Gastroesophageal sphincter (tissue), 4 donors: ENCODE data around the gene FADS3. TPM values are rescaled to one million over a fixed set of nuclear protein-coding genes. Genes with fewer than 3 reads are reported as not detected.
A peak's percentile ranks its signal among the peaks of the same experiment; 100 is the strongest.

ENCODE experiments used
- ATAC-seq: fragments of 150-250 bp; one replicate; pipeline ENCODE4 v1.9.1; 2016; ENCODE audit warnings: mild to moderate bottlenecking, moderate library complexity
- H3K27ac ChIP-seq, 4 donors: fragments of 200-600 bp; sonication (generic) in 3 of 4; 1 replicate in 3 of 4; 2 replicates in 1 of 4; pipeline ENCODE4 v1.5.1; 2016 to 2019
- H3K27me3 ChIP-seq: fragments of 200-600 bp; sonication (generic); one replicate; pipeline ENCODE4 v1.5.1; 2019
- H3K36me3 ChIP-seq, 2 donors: fragments of 200-600 bp; sonication (generic); one replicate each; pipeline ENCODE4 v1.5.1; 2019; ENCODE audit warnings: control low read depth in 1 of 2
- H3K4me1 ChIP-seq, 3 donors: fragments of 200-600 bp; sonication (generic); 1 replicate in 2 of 3; 2 replicates in 1 of 3; pipeline ENCODE4 v1.5.1; 2016 to 2019; ENCODE audit warnings: control low read depth in 2 of 3
- H3K4me3 ChIP-seq, 2 donors: fragments of 200-600 bp; sonication (generic); one replicate each; pipeline ENCODE4 v1.5.1; 2019; ENCODE audit warnings: mild to moderate bottlenecking in 1 of 2, moderate library complexity in 1 of 2
- H3K9me3 ChIP-seq, 3 donors: fragments of 200-600 bp; sonication (generic); one replicate each; pipeline ENCODE4 v1.5.1; 2017 to 2019; ENCODE audit warnings: control low read depth in 2 of 3
- EP300 ChIP-seq: sonication (generic); formaldehyde crosslinking; IDR thresholded peaks from one replicate; pipeline ENCODE4 v1.6.1; 2017; ENCODE audit warnings: antibody characterized with exemption, mild to moderate bottlenecking
- POLR2A ChIP-seq, 2 donors: fragments of 450-650 bp; IDR thresholded peaks; one replicate each; pipeline ENCODE4 v1.6.1; 2017; ENCODE audit warnings: antibody characterized with exemption in 2 of 2, mild to moderate bottlenecking in 2 of 2, moderate library complexity in 1 of 2
- POLR2AphosphoS5 ChIP-seq: sonication (generic); formaldehyde crosslinking; IDR thresholded peaks from one replicate; pipeline ENCODE4 v1.6.1; 2017; ENCODE audit warnings: antibody characterized with exemption
- WGBS, 2 donors: methylation state at CpG; one replicate each; pipeline ENCODE4 v1.1.5; 2018; ENCODE audit warnings: low coverage in 1 of 2; 5-methylcytosine and 5-hydroxymethylcytosine counted together
- total RNA-seq, 4 donors: library from RNA; depleted of rRNA; stranded (reverse); fragments of >200 nt; gene quantifications; one replicate each; pipeline ENCODE4 v1.1.0, GENCODE V29; 2016
- TF ChIP-seq, protein P1 (sequence below), 4 experiments: fragments of 200-600 bp in 2 of 4; fragments of 450-650 bp in 2 of 4; sonication (generic) in 1 of 4; IDR thresholded peaks; one replicate each; pipeline ENCODE4 v1.5.1; 2017 to 2019; ENCODE audit warnings: antibody characterized with exemption in 4 of 4, mild to moderate bottlenecking in 2 of 4, moderate library complexity in 2 of 4

Gene FADS3
- total RNA-seq, 4 donors from 2014 or later: 41.6 to 81.6 (median 60.5) TPM

DNA sequence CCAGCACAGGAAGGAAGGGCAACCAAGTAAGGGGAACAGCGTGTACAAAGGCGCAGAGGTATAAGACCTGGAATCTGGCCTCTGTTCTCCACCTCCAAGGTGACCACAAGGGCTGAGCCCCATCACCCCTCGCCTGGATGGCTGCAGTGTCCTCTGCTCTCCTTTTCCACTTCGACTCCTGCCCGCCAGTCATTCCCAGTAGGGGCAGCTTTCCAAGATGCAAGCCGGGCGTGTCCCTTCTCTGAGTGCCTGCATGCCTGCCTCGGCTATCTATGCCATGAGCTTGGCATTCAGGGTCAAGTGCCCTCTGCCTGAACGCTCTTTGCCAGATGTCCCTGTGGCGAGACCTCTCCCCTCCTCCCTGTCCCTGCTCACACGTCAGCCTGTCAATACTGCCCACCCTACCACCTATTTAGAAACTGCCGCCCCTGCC, 17.0 kb downstream of the FADS3 start:
- 75 to 83% methylated on average over 4 to 6 of the region's 12 CpGs for WGBS, 2 donors
- H3K4me3 ChIP-seq: no peak overlapping the region
- TF ChIP-seq EP300 (no peak), POLR2A (IDR thresholded peaks at IDR 0.05) (no peak), POLR2AphosphoS5 (no peak)
- TF ChIP-seq, protein P1, sequence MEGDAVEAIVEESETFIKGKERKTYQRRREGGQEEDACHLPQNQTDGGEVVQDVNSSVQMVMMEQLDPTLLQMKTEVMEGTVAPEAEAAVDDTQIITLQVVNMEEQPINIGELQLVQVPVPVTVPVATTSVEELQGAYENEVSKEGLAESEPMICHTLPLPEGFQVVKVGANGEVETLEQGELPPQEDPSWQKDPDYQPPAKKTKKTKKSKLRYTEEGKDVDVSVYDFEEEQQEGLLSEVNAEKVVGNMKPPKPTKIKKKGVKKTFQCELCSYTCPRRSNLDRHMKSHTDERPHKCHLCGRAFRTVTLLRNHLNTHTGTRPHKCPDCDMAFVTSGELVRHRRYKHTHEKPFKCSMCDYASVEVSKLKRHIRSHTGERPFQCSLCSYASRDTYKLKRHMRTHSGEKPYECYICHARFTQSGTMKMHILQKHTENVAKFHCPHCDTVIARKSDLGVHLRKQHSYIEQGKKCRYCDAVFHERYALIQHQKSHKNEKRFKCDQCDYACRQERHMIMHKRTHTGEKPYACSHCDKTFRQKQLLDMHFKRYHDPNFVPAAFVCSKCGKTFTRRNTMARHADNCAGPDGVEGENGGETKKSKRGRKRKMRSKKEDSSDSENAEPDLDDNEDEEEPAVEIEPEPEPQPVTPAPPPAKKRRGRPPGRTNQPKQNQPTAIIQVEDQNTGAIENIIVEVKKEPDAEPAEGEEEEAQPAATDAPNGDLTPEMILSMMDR (IDR thresholded peaks at IDR 0.05): no peak
- peaks cover 0 to 66% of the 10 kb centered on the region in 2 donors for H3K36me3 ChIP-seq
- peaks cover 0 to 19% (median 3%) of the 10 kb centered on the region in 3 donors for H3K4me1 ChIP-seq
- no peak for ATAC-seq
- H3K27ac ChIP-seq: no peak overlapping the region
- H3K9me3 ChIP-seq: no peaks in the 10 kb centered on the region
- no peaks in the 10 kb centered on the region for H3K27me3 ChIP-seq

DNA sequence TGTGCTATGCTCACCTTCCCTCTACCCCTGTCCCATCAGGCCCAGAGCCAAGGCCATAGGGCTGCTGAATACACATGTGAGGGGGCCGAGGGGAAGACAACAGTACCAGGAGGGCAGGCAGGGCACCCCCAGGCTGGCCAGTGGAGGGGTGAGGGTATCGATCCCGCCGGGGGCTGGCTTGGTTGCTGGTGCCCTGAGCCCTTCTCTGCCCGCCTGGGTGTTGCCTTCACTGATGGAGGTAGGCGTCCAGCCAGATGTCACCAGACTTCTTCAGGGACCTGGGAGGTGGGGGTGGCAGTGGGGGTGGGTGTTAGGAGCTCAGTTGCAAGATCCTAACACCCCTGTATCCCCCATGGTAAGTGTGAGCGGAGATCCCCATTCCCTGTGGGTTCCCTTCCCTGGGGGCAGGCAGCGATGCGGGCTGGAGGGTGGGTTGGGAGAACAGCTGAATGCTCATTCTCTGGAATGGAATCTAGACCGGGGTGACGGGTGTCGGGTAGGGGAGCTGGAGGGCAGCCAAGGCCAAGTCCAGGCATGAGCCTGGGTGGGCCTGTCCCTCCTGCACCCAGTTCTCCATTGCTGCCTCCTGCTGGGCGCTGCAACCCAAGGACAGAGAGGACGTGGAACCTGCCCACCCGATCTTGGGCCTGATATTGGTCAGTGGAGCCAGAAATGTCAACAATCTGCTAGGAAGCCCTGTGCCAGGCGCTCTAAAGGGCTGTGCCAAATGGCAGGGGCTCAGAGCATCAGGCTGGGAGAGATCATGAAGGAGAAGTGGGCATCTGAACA, 17.6 kb downstream of the FADS3 start:
- peaks cover 0 to 19% (median 3%) of the 10 kb centered on the region in 3 donors for H3K4me1 ChIP-seq
- ATAC-seq: no peak
- no peak overlapping the region for H3K4me3 ChIP-seq
- 80 to 92% methylated on average over 1 to 4 of the region's 16 CpGs for WGBS, 2 donors
- no peak overlapping the region for H3K27ac ChIP-seq
- H3K36me3 ChIP-seq: peaks cover 0 to 60% of the 10 kb centered on the region in 2 donors
- no peaks in the 10 kb centered on the region for H3K27me3 ChIP-seq
- TF ChIP-seq POLR2A (IDR thresholded peaks at IDR 0.05): no peak
- no peak for TF ChIP-seq POLR2AphosphoS5
- TF ChIP-seq EP300: no peak
- TF ChIP-seq, protein P1 (IDR thresholded peaks at IDR 0.05): no peak
- no peaks in the 10 kb centered on the region for H3K9me3 ChIP-seq

DNA sequence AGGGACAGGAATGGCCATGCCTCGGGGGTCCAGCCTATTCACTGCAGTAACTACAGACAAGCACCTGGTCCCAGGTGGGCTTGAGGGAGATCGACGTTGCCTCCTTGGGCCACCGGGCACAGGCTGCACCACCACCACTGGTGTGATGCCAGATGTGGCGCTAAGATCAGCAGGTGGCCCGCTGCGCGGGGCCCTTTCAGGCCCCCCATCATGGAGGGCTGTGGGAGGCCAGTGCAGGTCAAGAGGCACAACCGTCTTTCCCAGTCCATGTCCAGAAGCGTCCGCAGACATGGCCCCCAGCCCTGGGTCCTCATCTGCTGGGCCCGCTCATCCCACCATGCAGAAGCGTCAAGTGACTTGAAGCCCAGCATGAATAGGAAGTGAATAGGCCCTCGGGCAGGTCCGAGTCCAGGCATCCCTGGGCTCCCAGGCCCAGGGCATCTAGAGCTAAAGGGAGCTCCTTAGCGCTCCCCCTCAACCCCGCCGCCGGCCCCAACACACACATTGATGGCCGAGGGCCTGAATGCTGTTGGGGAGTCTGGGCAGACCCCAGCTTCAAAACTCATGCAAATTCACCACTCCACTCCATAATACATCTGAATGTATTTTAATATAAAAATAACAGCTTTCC, 18.3 kb downstream of the FADS3 start:
- ATAC-seq: no peak
- Histone ChIP-seq H3K36me3 (peaks cover 0 to 52% of the 10 kb centered on the region in 2 donors), H3K27me3 (no peaks in the 10 kb centered on the region), H3K9me3 (no peaks in the 10 kb centered on the region), H3K27ac (no peak overlapping the region), H3K4me1 (peaks cover 0 to 19% (median 3%) of the 10 kb centered on the region in 3 donors), H3K4me3 (no peak overlapping the region)
- TF ChIP-seq POLR2AphosphoS5: no peak
- no peak for TF ChIP-seq POLR2A (IDR thresholded peaks at IDR 0.05)
- TF ChIP-seq EP300: no peak
- TF ChIP-seq, protein P1 (IDR thresholded peaks at IDR 0.05): no peak
- no CpG with 5 or more reads among the region's 20 CpGs for WGBS, 2 donors

DNA sequence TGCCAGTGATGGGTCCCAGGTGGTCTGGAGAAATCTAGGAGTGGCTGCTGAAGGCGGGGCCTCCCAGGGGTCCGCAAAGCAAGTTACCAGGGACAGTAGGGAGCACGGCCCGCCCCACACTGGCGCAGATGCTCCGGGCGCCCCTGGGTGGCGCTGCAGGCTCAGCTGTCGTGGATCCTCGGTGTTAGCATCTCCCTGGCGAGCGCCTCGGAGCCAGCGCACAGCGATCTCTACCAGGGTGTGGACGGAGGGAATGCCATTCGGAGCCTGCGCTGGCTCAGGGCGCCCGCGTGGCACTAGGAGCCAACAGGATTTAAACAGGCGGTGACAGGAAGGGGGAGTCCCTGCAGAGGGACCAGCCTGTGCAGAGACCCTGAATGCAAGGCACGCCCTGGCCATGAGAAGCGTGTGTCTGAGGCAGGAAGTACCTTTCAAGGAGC, 20.2 kb downstream of the FADS3 start:
- H3K4me3 ChIP-seq: no peak overlapping the region
- peak overlapping the region in 2 of 4 donors; percentile 30 to 48 for H3K27ac ChIP-seq
- WGBS, 2 donors: 0% methylated on average over 1 to 2 of the region's 24 CpGs
- H3K27me3 ChIP-seq: no peaks in the 10 kb centered on the region
- ATAC-seq: peak; percentile 91
- peaks cover 0 to 19% (median 3%) of the 10 kb centered on the region in 3 donors for H3K4me1 ChIP-seq
- H3K9me3 ChIP-seq: no peaks in the 10 kb centered on the region
- H3K36me3 ChIP-seq: peaks cover 0 to 40% of the 10 kb centered on the region in 2 donors
- TF ChIP-seq, protein P1 (IDR thresholded peaks at IDR 0.05): peak in 3 of 4 experiments; percentile 92 to 96 (median 95)
- peak; percentile 35 for TF ChIP-seq POLR2AphosphoS5
- TF ChIP-seq EP300: no peak
- no peak for TF ChIP-seq POLR2A (IDR thresholded peaks at IDR 0.05)
